Ovary (tissue), 9 donors: ENCODE measurements around the gene LIMS1. TPM values are rescaled to one million over a fixed set of nuclear protein-coding genes. Genes with fewer than 3 reads are reported as not detected.

Experiments used
- DNase-seq, 5 donors: peaks; one replicate each; pipeline ENCODE4 v3.0.0-alpha.2; 2019 to 2020
- H3K27ac ChIP-seq, 2 donors: fragments of 200-600 bp; one replicate each; pipeline versions ENCODE4 v1.5.1 to v1.8.0; 2019 to 2022
- H3K27me3 ChIP-seq: fragments of 200-600 bp; one replicate; pipeline ENCODE4 v1.8.0; 2022
- H3K36me3 ChIP-seq: fragments of 200-600 bp; sonication (generic); one replicate; pipeline ENCODE4 v1.5.1; 2019
- H3K4me1 ChIP-seq: one replicate; pipeline ENCODE4 v1.8.1; 2013; ENCODE audit warnings: mild to moderate bottlenecking, moderate library complexity; ENCODE audit not compliant: insufficient read depth
- H3K4me3 ChIP-seq: fragments of 200-600 bp; sonication (generic); one replicate; pipeline ENCODE4 v1.5.1; 2017
- H3K9me3 ChIP-seq, 2 donors: fragments of 200-600 bp in 1 of 2; sonication (generic) in 1 of 2; one replicate each; pipeline versions ENCODE4 v1.5.1 to v1.8.1; 2013 to 2019; ENCODE audit warnings: mild to moderate bottlenecking in 1 of 2, moderate library complexity in 1 of 2
- CTCF ChIP-seq, 3 donors: fragments of 450-650 bp in 2 of 3; fragments of 200-600 bp in 1 of 3; IDR thresholded peaks; one replicate each; pipeline versions ENCODE4 v1.5.1 to v1.8.0; 2016 to 2022; ENCODE audit warnings: antibody characterized with exemption in 3 of 3, mild to moderate bottlenecking in 1 of 3
- EP300 ChIP-seq: sonication (generic); formaldehyde crosslinking; IDR thresholded peaks from one replicate; pipeline ENCODE4 v1.6.1; 2017; ENCODE audit warnings: antibody characterized with exemption
- POLR2A ChIP-seq: fragments of 450-650 bp; IDR thresholded peaks from one replicate; pipeline ENCODE4 v1.6.1; 2017; ENCODE audit warnings: antibody characterized with exemption, mild to moderate bottlenecking, moderate library complexity
- WGBS, 3 donors: extraction: QIAGEN DNeasy Blood & Tissue Kit in 1 of 3; methylation state at CpG; one replicate each; pipeline versions ENCODE4 v1.1.5 to v1.1.7; 2013 to 2017; 5-methylcytosine and 5-hydroxymethylcytosine counted together
- intact Hi-C, 4 donors: fragments of 100-400 bp; cut with DNase I; formaldehyde crosslinking; loops; one replicate each; pipeline versions ENCODE4 v1.11.0 to v1.15.1; 2022 to 2023
- polyA plus RNA-seq, 2 donors: library from polyadenylated mRNA; stranded (reverse); fragments of 200-250 nt in 1 of 2; fragments of 350-450 nt in 1 of 2; fragmentation: Illumina TruSeq in 1 of 2; extraction: RNeasy Lipid Tissue Mini Kit (QIAGEN cat#74804) in 1 of 2; gene quantifications; one replicate each; pipeline ENCODE4 v1.2.3, GENCODE V29; 2013 to 2014
- total RNA-seq, 7 donors: library from RNA; depleted of rRNA in 2 of 7; stranded (reverse); fragments of >200 nt in 2 of 7; fragmentation: NEBNext Ultra II Directional in 3 of 7; extraction: Animal tissue kit (Norgen Biotek cat#: 25700) in 3 of 7; gene quantifications; one replicate each; pipeline versions ENCODE4 v1.1.0 to v1.2.4, GENCODE V29; 2016 to 2023
- donor health status: DM: no; HTN: no; CAD: no; lungs with moderate emphysema.
- donor health status: DM: no; HTN: no; CAD: no.
- donor health status: Bipolar disorder and iron deficiency.
- donor health status: DM: yes; HTN: yes; CAD: no.
- donor health status: DM: no; HTN: no; CAD: no.
- donor health status: DM: yes; HTN: yes; CAD: no.

LIMS1 gene
- total and polyA plus RNA-seq, 9 donors, result 36.2 to 91.1 (median 40.2) TPM

- no peak for DNase-seq
- TF ChIP-seq EP300, result no peak
- TF ChIP-seq CTCF (IDR thresholded peaks at IDR 0.05), result no peak
- TF ChIP-seq POLR2A, result no peak
- Histone ChIP-seq H3K36me3 (no peaks in the 10 kb centered on the region), H3K27ac (no peak overlapping the region), H3K27me3 (no peaks in the 10 kb centered on the region), H3K4me1 (peaks cover 28% of the 10 kb centered on the region), H3K4me3 (no peak overlapping the region), H3K9me3 (no peaks in the 10 kb centered on the region)
- intact Hi-C loops, result no loop called here
- 65 to 76% (median 68%) methylated on average over 2 of the region's 2 CpGs for WGBS, 3 donors
Observed at GRCh38 chr2:108615480-108616090, 81.3 kb downstream of the LIMS1 start.

GRCh38 chr2:108616318-108616717, 82.0 kb downstream of the LIMS1 start:
- Histone ChIP-seq H3K9me3 (no peaks in the 10 kb centered on the region), H3K27ac (no peak overlapping the region), H3K27me3 (no peaks in the 10 kb centered on the region), H3K36me3 (no peaks in the 10 kb centered on the region), H3K4me1 (peaks cover 32% of the 10 kb centered on the region), H3K4me3 (no peak overlapping the region)
- 81 to 95% (median 87%) methylated on average over 5 of the region's 5 CpGs for WGBS, 3 donors
- no peak for TF ChIP-seq POLR2A
- TF ChIP-seq CTCF (IDR thresholded peaks at IDR 0.05), result no peak
- TF ChIP-seq EP300, result no peak
- no peak for DNase-seq
- intact Hi-C loops, result no loop called here

- Histone ChIP-seq H3K27me3 (no peaks in the 10 kb centered on the region), H3K4me1 (peaks cover 32% of the 10 kb centered on the region), H3K9me3 (no peaks in the 10 kb centered on the region), H3K27ac (no peak overlapping the region), H3K4me3 (no peak overlapping the region), H3K36me3 (no peaks in the 10 kb centered on the region)
- intact Hi-C loops, result no loop called here
- no peak for DNase-seq
- 6 to 16% (median 15%) methylated on average over 2 of the region's 2 CpGs for WGBS, 3 donors
- no peak for TF ChIP-seq CTCF (IDR thresholded peaks at IDR 0.05)
- no peak for TF ChIP-seq POLR2A
- no peak for TF ChIP-seq EP300
Observed at GRCh38 chr2:108616751-108617161, 82.5 kb downstream of the LIMS1 start.

- Histone ChIP-seq H3K36me3 (no peaks in the 10 kb centered on the region), H3K4me1 (peaks cover 29% of the 10 kb centered on the region), H3K9me3 (no peaks in the 10 kb centered on the region), H3K27me3 (no peaks in the 10 kb centered on the region), H3K4me3 (no peak overlapping the region), H3K27ac (no peak overlapping the region)
- WGBS, 3 donors, result 37 to 49% (median 37%) methylated on average over 2 of the region's 2 CpGs
- TF ChIP-seq CTCF (IDR thresholded peaks at IDR 0.05) (no peak), EP300 (no peak)
- DNase-seq, result no peak
- intact Hi-C loops, result no loop called here
Observed at GRCh38 chr2:108617617-108618016, 83.3 kb downstream of the LIMS1 start.
